Stimulated activated CD4-positive, alpha-beta T cell treated with anti-CD3 and anti-CD28 coated beads, TNF-alpha, amount 100 ng/mL, for 4 hours (primary cell): Measurements from ENCODE around the gene ZSCAN5A.
"Not testable (repeated sequence)": the region's sequence is repeated elsewhere in the genome, so short reads cannot be mapped to it uniquely, and the experiment has no call there.

ENCODE experiments used
- DNase-seq, 3 experiments: peaks; one replicate each; pipeline ENCODE4 v3.0.0-alpha.2; 2020; ENCODE audit warnings: low read depth in 3 of 3

The ZSCAN5A gene

DNA sequence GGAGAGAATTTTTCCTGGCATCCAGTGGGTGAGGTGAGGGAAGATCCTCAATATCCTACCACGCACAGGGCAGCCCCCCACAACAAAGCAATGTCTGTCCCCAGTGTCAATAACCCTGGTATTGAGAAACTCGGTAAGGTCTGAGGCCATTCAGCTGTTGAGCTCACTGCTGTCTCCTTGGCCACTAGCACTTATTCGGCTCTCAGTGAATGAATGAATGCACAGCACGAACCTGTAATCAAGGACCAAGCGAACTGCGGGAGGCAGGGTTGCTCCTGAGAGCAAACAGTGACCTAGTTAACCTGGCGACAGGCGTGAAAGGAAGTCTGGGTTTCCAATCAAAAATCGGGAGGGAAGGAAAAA, 640 bp downstream of the ZSCAN5A start:
- DNase-seq, result no peak

DNA sequence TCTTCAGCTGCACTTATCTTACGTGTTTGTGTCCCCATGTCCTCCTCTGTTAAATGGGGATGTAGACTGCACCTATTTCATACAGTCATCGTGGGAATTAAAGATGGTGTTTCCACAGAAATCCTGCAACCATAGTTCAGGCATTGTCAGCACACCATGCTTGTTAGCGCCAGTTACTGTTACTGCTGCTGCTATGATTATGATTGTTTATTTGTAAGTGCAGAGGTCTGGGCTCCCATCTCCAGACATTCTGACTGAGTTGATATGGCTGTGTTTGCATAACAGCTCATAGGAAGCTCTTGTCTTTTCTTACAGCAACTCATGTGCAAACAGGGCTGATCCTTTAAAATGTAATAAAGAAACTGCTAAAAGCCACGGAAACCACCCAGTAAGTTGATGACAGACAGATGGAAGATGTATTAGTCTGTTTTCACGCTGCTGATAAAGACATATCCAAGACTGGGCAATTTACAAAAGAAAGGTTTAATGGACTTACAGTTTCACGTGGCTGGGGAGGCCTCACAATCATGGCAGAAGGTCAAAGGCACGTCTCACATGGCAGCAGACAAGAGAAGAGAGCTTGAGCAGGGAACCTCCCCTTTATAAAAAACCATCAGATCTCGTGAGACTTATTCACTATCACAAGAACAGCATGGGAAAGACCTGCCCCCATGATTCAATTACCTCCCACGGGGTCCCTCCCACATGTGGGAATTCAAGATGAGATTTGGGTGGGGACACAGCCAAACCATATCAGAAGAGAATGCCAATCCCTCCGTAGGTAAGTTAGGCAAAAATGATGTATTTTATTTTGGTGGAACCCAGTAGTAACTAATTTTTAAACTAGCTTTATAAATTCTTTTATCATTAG, 1.6 kb downstream of the ZSCAN5A start:
- DNase-seq, result no peak

DNA sequence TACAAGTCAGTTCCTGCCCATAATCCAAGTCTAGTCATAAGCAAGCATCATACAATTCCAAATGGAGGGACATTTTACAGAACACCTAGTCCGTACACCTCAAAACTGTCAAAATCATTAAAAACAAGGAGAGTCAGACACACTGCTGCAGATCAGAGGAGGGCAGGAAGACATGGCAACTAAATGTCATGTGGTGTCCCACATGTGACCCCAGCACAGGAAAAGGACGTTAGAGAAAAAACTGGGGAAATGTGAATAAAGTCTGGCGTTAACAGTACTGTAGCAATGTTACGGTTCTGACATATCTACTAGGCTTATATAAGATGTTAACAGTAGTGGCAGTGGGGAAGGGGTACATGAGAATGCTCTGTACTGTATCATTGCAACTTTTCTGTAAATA, 2.3 kb downstream of the ZSCAN5A start:
- no peak for DNase-seq

DNA sequence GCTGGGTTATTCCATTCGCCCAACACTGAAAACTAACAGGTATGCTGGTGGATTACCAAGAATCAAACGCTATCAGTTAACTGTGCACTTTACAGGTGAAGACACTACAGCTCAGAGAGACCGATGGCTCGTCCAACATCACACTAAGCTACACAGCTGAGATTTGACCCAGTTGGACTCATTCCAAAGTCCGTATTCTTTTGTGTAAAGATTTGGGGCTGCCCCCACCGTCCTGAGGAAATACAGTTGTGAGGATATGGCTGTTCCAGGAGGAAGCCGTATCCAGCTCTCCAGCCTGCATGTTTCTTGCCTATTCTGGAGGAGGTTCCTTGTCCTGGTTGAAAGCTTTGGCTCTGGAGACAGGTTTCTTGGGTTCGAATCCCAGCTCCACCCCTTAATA, 4.2 kb downstream of the ZSCAN5A start:
- DNase-seq, result no peak

DNA sequence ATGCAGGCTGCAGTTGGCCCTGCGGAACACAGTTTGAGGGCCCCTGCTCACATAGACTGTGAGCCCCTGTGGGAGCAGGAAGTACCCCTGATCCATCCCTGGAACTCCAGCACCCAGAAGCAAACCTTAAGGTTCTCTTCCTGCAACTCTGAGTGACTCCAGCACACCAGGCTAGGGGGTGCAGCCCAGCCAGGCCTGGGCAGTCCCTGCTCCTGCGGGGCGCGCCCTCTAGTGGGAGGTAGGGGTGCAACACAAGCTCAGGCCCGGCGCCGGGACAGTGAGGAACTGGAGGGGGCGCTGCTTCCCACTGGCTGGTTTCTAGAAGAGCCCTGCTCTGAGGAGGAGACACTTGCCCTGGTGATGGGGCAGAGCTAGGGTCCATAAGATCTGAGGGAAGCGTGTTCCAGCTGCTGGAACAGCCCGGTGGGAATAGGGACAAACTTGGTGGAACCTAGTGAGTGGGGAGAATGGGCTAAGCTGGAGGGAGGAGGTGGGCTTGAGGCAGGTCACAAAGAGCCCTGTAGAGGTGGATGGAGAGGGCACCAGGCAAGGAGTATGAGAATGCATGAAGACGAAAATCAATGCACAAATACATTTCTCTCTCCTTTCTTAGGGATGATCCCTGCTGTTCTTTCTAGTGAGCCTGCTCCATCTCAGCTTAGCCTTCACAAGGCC, 5.0 kb downstream of the ZSCAN5A start:
- peak; percentile 5 to 23 (median 22) for DNase-seq

DNA sequence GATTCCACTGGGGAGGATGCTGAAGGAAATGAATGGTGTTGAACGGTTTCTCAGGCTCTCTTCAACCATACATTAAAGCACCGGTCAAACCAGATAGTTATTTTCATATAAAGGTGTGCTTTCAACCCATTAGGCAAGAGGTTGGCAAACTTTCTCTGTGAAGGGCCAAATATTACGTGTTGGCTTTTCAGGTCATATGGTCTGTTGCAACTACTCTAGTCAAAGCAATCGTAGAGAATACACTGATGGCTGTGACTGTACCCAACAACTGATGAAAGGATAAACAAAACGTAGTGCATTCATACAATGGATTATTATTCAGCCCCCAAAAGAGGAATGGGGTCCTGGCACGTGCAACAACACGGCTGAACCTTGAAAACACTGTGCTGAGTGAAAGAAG, 5.8 kb downstream of the ZSCAN5A start:
- DNase-seq, result no peak

DNA sequence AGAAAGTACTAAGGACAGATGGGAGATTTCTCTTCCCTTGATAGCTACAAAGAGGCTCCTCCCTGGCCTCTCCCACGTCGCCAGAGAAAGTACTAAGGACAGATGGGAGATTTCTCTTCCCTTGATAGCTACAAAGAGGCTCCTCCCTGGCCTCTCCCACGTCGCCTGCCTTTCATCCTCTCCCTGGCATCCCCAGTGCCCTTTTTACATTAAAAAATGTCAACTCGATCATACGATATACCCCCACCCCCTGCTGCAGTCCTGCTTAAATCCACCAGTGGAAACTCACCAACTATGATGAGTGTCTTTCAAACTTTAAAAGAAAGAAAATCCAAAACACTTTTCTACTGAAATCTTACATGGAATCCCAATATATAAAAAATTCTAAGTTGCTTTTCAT, 7.6 kb downstream of the ZSCAN5A start:
- not testable (repeated sequence) for DNase-seq

DNA sequence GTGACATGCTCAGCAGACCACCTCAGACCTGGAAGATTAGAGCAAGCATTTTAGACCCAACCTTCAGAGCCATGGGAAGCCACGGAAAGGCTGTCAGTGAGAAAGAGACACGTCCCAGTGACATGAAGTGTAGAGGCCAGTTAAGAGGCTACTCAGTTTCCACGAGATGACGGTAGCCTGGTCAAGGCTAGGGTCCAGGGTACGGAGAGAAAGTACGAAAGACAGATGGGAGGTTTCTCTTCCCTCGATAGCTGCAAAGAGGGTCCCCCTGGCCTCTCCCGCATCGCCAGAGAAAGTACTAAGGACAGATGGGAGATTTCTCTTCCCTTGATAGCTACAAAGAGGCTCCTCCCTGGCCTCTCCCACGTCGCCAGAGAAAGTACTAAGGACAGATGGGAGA, 8.6 kb downstream of the ZSCAN5A start:
- DNase-seq, result no peak

DNA sequence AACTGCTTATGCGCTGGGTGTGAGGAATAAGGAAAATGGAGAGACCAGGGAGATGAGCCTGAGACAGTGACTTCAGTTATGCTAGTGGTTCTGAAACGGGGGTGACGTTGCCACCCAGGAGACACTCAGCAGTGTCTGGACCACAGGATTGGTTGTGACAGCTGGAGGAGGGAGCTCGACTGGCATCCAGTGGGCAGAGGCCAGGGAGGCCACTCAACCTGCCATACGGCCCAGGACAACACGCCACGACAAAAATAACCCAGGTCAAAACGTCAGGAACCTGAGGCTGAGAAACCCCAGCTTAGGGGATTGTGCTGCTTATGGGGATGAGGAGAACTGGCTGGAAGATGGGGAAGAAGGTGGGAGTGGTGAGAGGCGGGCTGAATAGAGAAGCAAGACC, 10.4 kb downstream of the ZSCAN5A start:
- DNase-seq, result no peak

DNA sequence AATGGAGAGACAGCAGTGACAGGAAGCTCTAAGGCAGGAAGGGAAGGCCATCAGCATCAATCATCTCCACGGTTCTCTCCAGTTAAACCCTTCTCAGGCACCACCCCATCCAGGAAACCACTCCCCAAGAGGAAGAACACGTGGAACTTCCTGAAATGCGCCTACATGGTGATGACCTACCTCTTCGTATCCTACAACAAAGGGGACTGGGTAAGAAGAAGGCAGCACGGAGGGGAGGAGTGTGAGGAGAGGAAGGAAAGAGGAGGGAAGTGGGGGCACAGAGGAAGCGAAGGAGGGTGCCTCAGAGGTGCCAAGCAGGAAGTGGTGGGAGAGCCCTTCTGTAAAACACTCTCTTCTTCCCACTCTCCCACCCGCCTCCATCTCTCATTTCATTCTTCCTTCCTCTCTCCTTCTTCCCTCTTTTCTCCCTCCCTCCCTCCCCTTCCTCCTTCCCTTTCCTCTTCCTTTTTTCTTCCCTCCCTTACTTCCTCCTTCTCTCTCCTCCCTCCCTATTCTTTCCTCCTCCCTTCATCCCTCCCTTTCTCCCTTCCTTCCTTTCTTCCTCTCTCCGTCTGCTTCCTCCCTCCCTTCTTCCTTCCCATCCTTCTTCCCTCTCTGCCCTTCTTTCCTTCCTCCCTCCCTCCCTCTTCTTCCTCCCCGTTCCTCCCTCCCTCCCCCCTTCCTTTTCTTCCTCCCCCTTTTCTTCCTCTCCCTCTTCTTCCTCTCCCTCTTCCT, 12.6 kb downstream of the ZSCAN5A start:
- DNase-seq, result no peak

DNA sequence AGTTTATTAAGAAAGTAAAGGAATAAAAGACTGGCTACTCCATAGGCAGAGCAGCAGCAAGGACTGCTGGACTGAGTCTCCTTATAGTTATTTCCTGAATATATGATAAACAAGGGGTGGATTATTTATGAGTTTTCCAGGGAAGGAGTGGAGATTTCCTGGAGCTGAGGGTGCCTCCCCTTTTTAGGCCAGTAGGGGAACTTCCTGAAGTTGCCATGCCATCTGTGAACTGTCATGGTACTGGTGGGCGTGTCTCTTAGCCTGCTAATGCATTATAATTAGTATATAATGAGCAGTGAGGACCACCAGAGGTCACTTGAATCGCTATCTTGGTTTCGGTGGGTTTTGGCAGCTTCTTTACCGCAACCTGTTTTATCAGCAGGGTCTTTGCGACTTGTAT, 13.5 kb downstream of the ZSCAN5A start:
- DNase-seq, result no peak

DNA sequence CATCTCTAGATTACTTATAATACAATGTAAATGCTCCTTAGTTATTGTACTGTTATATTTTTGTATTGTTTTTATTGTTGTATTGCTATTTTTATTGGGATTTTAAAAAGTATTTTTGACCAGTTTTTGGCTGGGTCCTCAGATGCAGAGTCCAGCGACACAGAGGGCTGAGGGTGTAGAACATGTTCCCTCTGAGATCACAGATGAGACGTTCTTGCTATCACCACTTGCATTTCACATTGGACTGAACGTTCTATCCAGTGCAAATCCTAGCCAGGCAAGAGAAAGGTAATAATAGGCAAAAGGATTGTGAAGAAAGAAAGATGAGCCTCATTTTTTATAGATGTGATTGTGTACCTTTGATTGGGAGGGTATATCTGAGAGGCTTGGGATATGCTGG, 15.0 kb downstream of the ZSCAN5A start:
- DNase-seq, result no peak

DNA sequence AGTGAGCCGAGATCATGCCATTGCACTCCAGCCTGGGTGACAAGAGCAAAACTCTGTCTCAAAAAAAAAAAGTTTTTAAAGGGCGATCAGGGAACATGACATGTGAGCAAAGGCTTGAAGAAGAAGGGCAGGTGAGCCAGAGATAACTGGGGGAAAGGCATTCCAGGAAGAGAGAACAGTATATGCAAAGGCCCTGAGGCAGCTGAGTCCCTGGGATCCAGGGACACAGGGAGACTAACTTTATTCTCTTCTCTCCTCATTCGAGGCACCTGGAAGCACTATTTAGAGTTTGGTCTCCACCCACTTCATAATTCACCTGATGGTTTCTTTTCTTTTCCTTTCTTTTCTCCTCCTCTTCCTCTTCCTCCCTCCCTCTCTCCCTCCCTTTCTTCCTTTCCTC, 17.6 kb downstream of the ZSCAN5A start:
- no peak for DNase-seq

DNA sequence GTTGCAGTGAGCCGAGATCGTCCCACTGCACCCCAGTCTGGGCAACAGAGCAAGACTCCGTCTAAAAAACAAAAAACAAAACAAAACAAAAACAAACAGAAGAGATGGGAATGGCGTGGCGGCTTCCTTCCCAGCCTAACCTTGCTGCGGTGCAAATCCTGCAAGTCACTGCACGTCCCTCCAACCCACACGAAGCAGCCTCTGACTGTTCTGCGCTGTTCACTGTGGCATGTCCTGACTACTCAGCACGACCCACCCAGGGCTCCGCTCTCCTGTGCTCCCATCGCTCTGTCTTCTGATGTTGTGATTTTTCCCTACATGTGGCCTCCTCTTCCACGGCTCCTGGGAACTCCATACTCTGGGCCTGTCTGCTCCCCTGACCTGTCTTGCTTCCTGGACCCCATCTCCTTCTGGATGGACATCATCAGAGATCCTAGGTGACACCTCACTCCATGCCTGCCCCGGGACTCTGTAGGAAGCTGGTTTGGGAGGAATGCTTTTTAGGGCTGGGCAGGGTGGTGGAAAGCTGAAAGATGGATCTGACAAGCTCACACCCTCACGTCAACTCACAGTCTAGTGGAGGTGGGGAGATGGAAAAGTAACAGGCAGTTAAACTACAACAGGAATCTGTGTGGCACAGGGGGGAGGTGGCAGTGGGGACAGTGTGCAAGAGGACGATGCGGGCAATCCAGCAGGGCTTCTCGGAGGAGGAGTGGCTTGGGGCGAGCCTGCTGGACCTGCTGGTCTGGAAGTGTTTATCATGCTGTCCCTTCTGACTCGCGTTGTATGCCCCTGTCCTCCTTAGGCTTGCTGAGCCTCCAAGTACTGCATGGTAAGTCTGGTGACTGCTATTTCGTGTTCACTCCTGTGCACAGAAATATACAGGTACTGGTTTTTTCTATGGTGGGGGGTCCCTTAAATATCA, 18.8 kb downstream of the ZSCAN5A start:
- no peak for DNase-seq

DNA sequence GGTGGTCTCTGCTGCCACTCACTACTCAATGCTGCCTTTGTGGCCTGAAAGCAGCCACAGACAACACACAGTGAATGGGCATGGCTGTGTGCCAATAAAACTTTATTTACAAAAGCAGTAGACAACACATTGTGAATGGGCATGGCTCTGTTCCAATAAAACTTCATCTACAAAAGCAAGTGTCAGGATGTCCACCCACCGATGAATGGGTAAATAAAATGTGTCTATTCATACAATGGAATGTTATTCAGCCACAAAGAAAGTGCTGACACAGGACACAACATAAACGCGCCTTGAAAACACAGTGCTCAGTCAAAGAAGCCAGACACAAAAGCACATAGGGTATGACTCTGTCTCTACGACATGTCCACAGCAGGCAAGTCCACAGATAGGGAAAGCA, 20.1 kb downstream of the ZSCAN5A start:
- no peak for DNase-seq

DNA sequence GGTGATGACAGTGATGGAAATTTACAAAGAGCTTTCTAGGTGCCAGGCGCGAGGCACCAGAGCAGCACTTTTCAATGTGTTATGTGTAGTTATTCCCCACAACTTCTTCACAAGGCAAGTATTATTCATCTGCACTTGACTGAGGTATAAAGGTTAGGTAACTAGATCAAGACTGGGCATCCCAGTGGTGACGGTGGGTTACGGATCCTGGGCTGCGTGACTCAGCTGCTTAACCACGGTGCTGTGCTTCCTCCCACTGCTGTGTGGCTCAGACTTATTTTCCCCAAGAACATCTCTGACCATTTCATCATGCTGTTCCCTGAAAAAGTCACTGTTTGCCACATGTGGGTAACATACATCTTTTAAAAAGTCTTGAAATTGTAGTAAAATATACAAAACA, 22.8 kb downstream of the ZSCAN5A start:
- DNase-seq, result no peak

DNA sequence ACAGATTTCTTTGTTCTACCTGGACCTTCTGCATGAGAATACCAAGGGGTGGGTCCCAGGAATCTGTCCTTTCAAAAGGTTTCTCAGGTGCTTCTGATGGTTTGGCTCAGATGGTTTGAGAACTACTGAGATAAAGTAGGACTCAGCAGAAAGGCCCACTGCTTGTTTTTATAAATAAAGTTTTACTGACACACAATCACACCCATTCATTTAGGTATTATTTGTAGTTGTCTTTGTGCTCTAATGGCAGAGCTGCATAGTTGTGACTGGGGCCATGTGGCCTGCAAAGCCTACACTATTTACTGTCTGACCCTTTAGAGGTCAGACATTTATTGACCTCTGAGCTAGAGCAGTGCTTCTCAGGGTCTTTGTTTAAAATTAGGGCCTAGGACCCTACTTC, 24.5 kb downstream of the ZSCAN5A start:
- no peak for DNase-seq

DNA sequence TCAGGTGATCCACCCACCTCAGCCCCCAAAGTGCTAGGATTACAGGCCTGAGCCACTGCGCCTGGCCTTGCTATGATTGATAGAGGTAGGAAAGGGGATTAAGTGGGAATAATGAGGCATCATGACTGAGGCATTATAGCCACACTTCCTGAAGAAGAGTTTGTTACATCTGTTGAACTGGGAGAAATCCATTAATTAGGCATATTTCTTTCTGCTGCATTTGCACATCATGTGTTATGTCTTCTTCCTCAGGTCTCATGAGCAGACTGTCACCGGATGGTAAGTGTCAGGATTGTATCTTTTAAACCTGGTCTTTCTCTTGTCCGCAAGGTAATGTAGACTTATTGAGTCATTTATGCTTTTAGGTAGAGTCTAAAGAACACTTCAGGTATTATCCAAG, 29.9 kb downstream of the ZSCAN5A start:
- DNase-seq, result no peak

DNA sequence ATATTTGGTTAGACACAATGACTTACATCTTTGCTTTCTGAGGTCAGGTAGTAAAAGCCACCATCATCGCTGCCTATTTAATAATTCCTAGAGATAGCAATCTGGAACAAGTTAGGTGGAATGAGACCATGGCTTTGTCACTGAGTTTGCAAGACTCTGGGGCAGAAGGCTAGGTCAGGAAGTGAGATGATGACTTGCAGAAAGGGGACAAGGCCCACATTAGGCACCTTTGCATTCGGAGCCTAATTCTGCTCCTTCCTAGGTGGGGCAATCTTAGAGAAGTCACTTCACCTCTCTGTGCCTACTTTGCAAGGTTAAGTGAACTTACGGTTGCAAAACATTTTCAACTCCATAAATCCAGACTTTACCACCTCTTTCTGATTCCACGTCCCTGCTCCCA, 31.8 kb downstream of the ZSCAN5A start:
- no peak for DNase-seq

DNA sequence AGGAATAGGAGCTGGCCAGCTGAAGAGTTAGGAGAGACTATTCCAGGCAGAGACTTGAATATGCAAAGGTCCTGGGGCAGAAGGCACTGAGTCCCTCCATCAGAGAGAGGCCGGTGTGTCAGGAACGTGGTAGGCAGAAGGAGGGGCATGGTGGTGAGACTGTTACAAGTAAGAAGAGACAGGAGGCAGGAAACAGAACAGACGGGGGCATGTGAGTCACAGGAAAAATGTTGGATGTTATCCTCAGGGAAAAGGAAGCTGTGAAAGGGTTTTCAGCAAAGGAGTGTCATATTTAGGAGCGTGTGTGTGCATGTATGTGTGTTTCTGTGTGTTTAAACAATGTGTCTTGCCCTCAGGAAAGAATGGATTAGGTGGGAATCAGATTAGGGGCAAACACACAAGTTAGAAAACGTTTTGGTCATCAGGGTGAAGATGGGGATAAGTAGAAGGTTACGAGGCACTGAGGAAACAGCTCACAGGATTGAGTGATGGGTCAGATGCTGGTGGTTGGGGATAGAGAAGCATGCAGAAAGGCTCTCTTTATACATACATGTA, 41.0 kb downstream of the ZSCAN5A start:
- DNase-seq, result no peak

DNA sequence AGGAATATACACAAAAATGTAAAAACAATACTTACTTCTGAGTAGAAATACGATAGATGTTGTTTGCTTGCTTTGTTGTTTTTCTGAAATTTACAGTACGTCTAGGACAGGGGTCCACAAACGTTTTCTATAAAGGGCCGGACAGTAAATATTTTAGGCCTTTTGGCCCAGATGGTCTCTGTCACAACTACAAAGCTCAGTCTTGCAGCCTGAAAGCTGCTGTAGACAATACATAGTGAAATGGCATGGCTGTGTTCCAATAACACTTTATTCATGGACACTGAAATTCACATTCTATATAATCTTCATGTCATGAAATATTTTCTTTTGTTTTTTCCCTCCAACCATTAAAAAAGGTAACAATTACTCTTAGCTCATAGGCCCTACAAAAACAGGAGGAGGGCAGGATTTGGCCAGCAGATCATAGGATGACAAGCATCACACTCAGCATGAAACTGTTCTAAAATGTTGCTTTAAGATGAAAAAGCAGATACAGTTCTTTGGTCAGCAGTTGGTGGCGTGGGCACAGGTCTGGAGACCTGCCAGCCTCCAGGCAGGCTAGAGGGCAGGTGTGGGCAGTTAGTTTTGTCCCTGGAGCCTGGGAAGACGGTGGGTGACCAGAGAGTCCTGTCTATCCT, 42.4 kb downstream of the ZSCAN5A start, which contains the start of gene EDDM13:
EDDM13 (plus strand) TSS at position 588 of the 638 bp plus-strand sequence. CDS start 87 bp downstream, outside the sequence.
- no peak for DNase-seq
